K562 (cell line): Measurements from ENCODE around the gene CCDC124. TPM values are rescaled to one million over a fixed set of nuclear protein-coding genes. Genes with fewer than 3 reads are reported as not detected.

ENCODE experiments used
- ARHGAP35 ChIP-seq: fragments of 450-650 bp; IDR thresholded peaks from 2 replicates; pipeline ENCODE4 v1.6.1; 2018; ENCODE audit not compliant: partially characterized antibody
- BCOR ChIP-seq: fragments of 450-650 bp; IDR thresholded peaks from 2 replicates; pipeline ENCODE4 v1.6.1; 2016
- BRD4 ChIP-seq: fragments of 200-600 bp; sonication (generic); IDR thresholded peaks from 2 replicates; pipeline ENCODE4 v1.6.1; 2017; ENCODE audit warnings: inconsistent platforms
- ELF2 ChIP-seq: fragments of 250-450 bp; sonication (Bioruptor Pico); IDR thresholded peaks from 2 replicates; pipeline ENCODE4 v1.5.0; 2021; ENCODE audit warnings: mild to moderate bottlenecking
- EWSR1 ChIP-seq: fragments of 450-650 bp; IDR thresholded peaks from 2 replicates; pipeline ENCODE4 v1.6.1; 2018; ENCODE audit warnings: borderline replicate concordance, mild to moderate bottlenecking, low read depth, moderate library complexity; ENCODE audit not compliant: partially characterized antibody
- FOXK2 ChIP-seq, 2 experiments: fragments of 450-650 bp; IDR thresholded peaks in 1 of 2; conservative IDR thresholded peaks in 1 of 2; 2 replicates each; pipeline ENCODE4 v1.6.1; 2016; ENCODE audit warnings: low read depth in 2 of 2, mild to moderate bottlenecking in 1 of 2
- HMBOX1 ChIP-seq: sonication (generic); IDR thresholded peaks from 2 replicates; pipeline ENCODE4 v1.6.1; 2016
- HMGN3 ChIP-seq: IDR thresholded peaks from 2 replicates; pipeline ENCODE4 v1.6.1; 2011; ENCODE audit warnings: borderline replicate concordance, low read depth, mild to moderate bottlenecking, mixed read lengths, low read length; ENCODE audit not compliant: insufficient read length; ENCODE audit errors: extremely low read depth
- PBX2 ChIP-seq, 2 experiments: IDR thresholded peaks in 1 of 2; conservative IDR thresholded peaks in 1 of 2; 2 replicates each; pipeline ENCODE4 v1.6.1; 2016; ENCODE audit warnings: low read depth in 2 of 2, mild to moderate bottlenecking in 1 of 2, missing compliant biosample characterization in 1 of 2, missing genetic modification characterization in 1 of 2, moderate library complexity in 1 of 2
- SMAD3 ChIP-seq: fragments of 450-650 bp; formaldehyde crosslinking; conservative IDR thresholded peaks from 2 replicates; pipeline ENCODE4 v1.4.0; 2020; ENCODE audit warnings: mild to moderate bottlenecking
- SRSF7 ChIP-seq: fragments of 200-400 bp; formaldehyde crosslinking; optimal IDR thresholded peaks from 2 replicates; pipeline ENCODE3; 2017; ENCODE audit warnings: mild to moderate bottlenecking, low read depth, low read length
- ZBTB33 ChIP-seq: sonication (generic); formaldehyde crosslinking; IDR thresholded peaks from 2 replicates; pipeline ENCODE4 v1.8.1; 2023; ENCODE audit warnings: mild to moderate bottlenecking, missing genetic modification reagents
- ZBTB7A ChIP-seq: IDR thresholded peaks from 2 replicates; pipeline ENCODE4 v1.6.1; 2011; ENCODE audit warnings: low read depth, mild to moderate bottlenecking, low read length, moderate library complexity, borderline replicate concordance; ENCODE audit not compliant: control insufficient read depth
- ZFP91 ChIP-seq: sonication (generic); formaldehyde crosslinking; IDR thresholded peaks from 2 replicates; pipeline ENCODE4 v1.8.0; 2022; ENCODE audit warnings: mild to moderate bottlenecking, missing genetic modification reagents
- ZNF740 ChIP-seq, 3 experiments: fragments of 200-800 bp in 1 of 3; sonication (Bioruptor generic) in 1 of 3; sonication (generic) in 1 of 3; formaldehyde crosslinking in 1 of 3; IDR thresholded peaks; 2 replicates each; pipeline versions ENCODE4 v1.6.1 to v1.8.0; 2016 to 2022; ENCODE audit warnings: mild to moderate bottlenecking in 2 of 3, missing compliant biosample characterization in 2 of 3, missing genetic modification characterization in 2 of 3, missing genetic modification reagents in 1 of 3
- ZNF75A ChIP-seq: fragments of 450-650 bp; formaldehyde crosslinking; IDR thresholded peaks from 2 replicates; pipeline ENCODE4 v1.4.0; 2020; ENCODE audit warnings: mild to moderate bottlenecking
- polyA plus RNA-seq, 8 experiments: library from polyadenylated mRNA; depleted of rRNA in 4 of 8; stranded (reverse) in 5 of 8; unstranded in 3 of 8; fragments of >200 nt; fragmentation: Nextera tagmentation in 2 of 8; fragmentation: Illumina TruSeq in 1 of 8; extraction: Ambion mirVana in 2 of 8; extraction: Trizol in 1 of 8; gene quantifications; 2 replicates each; pipeline versions ENCODE4 v1.2.1 to v1.2.3, GENCODE V29; 2011 to 2014; ENCODE audit warnings: inconsistent platforms in 1 of 8, missing spikeins in 1 of 8
- total RNA-seq, 7 experiments: library from RNA; depleted of rRNA in 6 of 7; stranded (reverse); fragments of >200 nt in 6 of 7; fragmentation: Illumina TruSeq in 2 of 7; extraction: Trizol in 2 of 7; gene quantifications; 2 replicates each; pipeline versions ENCODE4 v1.2.1 to v1.2.3, GENCODE V29; 2011 to 2021; ENCODE audit warnings: low replicate concordance in 1 of 7

Gene CCDC124
- total and polyA plus RNA-seq, 9 of the 15 experiments (the other 6 are each of a cell fraction or from before 2014, with no cell fraction given): 5.8 to 234 (median 40.1) TPM

GRCh38 chr19:17951990-17952976 is 19.5 kb downstream of the CCDC124 start (continued):
- TF ChIP-seq SRSF7 (no peak), HMGN3 (no peak), ARHGAP35 (no peak), ZBTB7A (peak; percentile 53; the same call in 1 of the 2 replicates), ZNF75A (CRISPR knock-in tag) (no peak), ZNF740 (CRISPR knock-in tag; IDR thresholded peaks at IDR 0.05) (no peak; the same call in 1 of the 2 replicates), ZNF740 (tag; IDR thresholded peaks at IDR 0.05) (no peak), HMBOX1 (no peak), BRD4 (no peak), SMAD3 (no peak), ZFP91 (CRISPR knock-in tag) (no peak), PBX2 (CRISPR knock-in tag; IDR thresholded peaks at IDR 0.05; ENCODE audit: low read depth) (no peak), PBX2 (tag; conservative IDR thresholded peaks at IDR 0.05; ENCODE audit: low read depth) (no peak), ZBTB33 (CRISPR knock-in tag) (no peak), ELF2 (no peak), FOXK2 (conservative IDR thresholded peaks at IDR 0.05 in 1 of 2, IDR thresholded peaks at IDR 0.05 in 1 of 2; ENCODE audit: low read depth in 2 of 2) (no peak), EWSR1 (no peak), BCOR (peak; percentile 80)
